ENCODE measurements around the gene SLC12A8. TPM values are rescaled to one million over a fixed set of nuclear protein-coding genes. Genes with fewer than 3 reads are reported as not detected.

The SLC12A8 gene
- total RNA-seq: under 0.01 and 0.20 TPM in 2 replicates

DNA sequence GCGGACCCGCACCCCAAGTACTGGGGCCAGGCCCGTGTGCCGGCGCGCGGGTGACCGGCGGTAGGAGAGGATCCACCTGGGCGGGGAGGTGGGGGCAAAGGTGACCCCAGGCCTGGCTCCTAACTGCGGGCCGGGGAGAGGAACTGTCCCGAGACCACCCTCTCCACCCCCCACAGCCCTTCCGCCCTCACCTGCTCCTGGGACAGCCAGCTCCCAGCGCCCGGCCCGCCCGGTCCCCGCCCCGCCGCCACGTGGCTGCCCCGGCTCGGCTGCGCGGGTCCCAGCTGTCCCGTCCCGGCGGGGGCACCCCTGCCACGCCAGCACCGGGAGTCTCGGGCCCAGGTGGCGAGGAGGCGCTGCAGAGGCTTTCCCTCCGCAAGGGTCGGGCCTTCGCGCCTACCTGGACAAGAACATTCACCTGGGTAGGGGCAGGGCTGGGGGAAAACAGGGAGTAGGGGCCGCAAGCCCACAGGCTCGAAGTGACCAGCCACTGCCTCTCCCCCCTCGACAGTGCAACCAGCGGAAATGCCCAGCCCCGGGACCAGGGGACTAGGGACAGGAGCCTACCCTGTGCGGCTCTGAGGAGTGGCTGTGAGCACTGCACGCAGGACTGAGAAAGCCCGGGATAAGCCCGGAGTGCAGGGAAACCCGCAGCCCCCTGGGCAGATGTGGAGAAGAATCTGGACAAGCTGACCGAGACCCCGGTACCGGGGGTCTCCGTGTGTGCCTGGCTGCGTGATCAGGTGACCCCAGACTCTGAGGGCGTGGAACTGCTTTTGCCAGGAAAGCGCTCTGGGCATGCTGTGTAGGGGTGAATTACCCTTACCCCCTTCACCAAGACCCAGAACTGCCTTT, at the start of gene SLC12A8:
TSS of gene SLC12A8 (minus strand) at position 240 of the 855 bp plus-strand sequence. CDS start 1,399 bp downstream, outside the sequence.
- no peak for DNase-seq (ENCODE audit: low read depth in 2 of 2)

DNA sequence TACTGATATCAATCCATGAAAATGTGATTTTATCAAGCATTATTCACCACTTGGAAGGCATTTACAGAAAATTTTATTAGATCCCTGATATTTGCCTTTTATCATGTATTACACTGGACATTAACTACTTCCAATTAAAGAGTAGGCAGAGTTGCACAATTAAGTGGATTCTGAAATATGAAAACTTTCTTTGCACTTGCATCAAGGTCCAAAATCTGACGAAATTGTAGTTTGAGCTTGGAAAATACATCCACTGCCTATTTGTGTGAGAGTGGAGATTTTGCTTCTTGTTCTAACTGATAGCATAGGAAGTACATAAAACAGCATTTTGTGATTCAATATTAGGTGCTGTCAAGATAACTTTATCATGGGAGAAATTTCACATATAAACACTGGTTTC, 49.6 kb upstream of the SLC12A8 start:
- no peak for DNase-seq (ENCODE audit: low read depth in 2 of 2)

DNA sequence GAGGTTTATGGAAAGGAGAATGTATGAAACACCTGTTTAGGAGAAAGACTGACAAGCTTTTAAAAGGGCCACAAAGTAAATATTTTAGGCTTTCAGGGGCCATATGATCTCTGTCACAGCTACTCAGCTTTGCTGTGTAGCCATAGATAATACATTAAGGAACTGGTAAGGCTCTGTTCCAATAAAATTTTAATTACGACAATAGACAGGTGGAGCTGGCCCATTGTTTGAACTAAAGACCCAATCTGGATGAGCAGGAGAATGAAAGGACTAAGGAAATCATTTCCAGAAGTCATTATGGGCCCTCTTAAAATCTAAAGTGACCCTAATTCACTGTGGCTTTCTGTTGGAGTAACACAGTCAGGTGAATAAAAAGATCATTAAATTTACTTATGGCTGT, 48.5 kb upstream of the SLC12A8 start:
- DNase-seq (ENCODE audit: low read depth in 2 of 2): no peak

DNA sequence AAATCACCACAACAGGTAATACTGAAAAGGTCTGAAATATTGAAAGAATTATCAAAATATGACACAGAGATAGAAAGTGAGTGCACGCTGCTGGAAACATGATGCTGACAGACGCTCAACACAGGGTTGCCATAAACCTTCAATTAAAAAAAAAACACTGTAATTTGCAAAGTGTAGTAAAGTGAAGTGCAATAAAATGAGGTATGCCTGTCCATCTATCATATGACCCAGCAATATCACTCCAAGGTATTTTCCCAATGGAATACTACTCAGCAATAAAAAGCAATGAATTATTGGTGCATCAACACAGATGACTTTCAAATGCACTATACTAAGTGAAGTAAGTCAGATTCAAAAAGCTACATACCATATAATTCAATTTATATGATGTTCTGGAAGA, 47.6 kb upstream of the SLC12A8 start:
- no peak for DNase-seq (ENCODE audit: low read depth in 2 of 2)

- DNase-seq (ENCODE audit: low read depth in 2 of 2): peak in 1 of 2 donors; percentile 64
These were observed 45.0 kb upstream of the SLC12A8 start for GRCh38 chr3:125257536-125257935.

- DNase-seq (ENCODE audit: low read depth in 2 of 2): no peak
These were observed 44.1 kb upstream of the SLC12A8 start for GRCh38 chr3:125256675-125257074.

GRCh38 chr3:125250973-125251372, 38.4 kb upstream of the SLC12A8 start:
- no peak for DNase-seq (ENCODE audit: low read depth in 2 of 2)

GRCh38 chr3:125246237-125246636, 33.7 kb upstream of the SLC12A8 start:
- DNase-seq (ENCODE audit: low read depth in 2 of 2): no peak

DNA sequence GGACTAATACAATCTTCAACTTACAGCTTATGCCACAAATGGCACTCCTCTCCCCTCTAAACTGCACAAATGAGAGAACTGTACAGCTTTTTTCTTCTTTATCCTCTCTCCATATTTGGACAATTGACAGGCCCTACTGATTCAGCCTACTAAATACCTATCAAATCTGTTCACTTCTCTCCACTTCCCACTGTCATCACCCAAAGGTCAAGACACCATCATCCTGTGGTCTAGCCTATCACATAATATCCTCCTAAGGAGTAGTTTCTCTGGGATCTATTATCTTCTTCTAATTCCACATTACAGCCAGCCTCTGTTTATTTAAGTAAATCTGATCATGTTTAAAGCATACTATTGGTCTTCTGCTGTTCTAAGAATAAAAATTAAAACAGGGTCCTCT, 33.0 kb upstream of the SLC12A8 start:
- DNase-seq (ENCODE audit: low read depth in 2 of 2): peak in 1 of 2 donors; percentile 4

- DNase-seq (ENCODE audit: low read depth in 2 of 2): no peak
These were observed 27.9 kb upstream of the SLC12A8 start for GRCh38 chr3:125240496-125240895.

DNA sequence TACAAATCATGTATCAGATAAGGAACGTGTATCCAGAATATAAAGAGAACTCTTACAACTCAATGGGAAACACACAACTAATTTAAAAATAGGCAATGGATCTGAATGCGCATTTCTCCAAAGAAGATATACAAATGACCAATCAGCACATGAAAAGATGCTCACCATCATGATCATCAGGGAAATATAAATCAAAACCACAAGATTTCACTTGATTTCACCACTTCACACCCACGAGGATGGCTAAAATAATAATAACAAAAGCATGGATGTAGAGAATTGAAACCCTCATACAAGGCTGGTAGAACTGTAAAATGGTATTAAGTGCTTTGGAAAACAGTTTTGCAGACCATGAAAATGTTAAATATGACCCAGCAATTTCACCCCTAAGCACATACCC, 26.7 kb upstream of the SLC12A8 start:
- DNase-seq (ENCODE audit: low read depth in 2 of 2): no peak

DNA sequence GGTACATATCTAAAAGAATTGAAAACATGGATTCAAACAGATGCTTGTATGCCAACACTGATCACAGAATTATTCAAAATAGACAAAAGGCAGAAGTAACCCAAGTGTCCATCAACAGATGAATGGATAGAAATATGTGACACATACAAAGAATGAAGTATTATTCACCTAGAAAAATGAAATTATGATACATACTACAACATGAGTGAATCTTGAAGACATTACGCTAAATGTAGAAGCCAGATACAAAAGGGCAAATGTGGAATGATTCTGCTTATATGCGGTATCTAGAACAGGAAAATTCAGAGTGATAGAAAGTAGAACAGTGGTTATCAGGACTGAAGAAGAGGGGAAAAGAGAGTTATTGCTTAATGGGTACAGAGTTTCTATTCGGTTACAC, 26.2 kb upstream of the SLC12A8 start:
- DNase-seq (ENCODE audit: low read depth in 2 of 2): no peak

DNA sequence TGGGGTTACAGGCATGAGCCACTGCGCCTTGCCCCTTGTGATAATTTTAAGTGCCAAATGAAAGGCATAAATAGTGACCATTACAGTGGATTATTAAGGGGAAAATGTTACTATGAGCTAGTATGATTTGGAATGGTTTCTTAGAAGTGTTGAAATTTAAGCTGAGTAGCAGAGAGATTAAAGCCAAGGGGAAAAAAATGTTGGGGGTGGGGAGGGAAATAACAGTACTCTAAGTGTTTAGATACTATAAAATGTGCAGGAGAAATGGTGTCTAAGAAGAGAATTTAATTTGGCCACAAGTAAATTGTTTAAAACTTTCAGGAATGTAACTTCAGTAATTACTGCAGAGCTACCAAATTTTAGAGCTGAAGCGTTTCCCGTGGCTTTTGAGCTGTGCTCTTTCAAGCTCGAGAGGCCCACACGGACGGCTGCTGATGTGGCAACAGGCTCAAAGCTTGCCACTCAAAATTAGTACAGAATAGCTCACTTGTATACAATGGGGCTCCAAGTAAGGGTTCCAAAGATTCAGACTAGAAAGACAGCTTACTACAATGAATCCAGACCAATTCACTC, 23.9 kb upstream of the SLC12A8 start:
- no peak for DNase-seq (ENCODE audit: low read depth in 2 of 2)

- no peak for DNase-seq (ENCODE audit: low read depth in 2 of 2)
These were observed 22.3 kb upstream of the SLC12A8 start for GRCh38 chr3:125234831-125235230.

GRCh38 chr3:125232401-125232800, 19.9 kb upstream of the SLC12A8 start:
- DNase-seq (ENCODE audit: low read depth in 2 of 2): no peak

GRCh38 chr3:125231895-125232294, 19.3 kb upstream of the SLC12A8 start:
- DNase-seq (ENCODE audit: low read depth in 2 of 2): peak in 1 of 2 donors; percentile 64

DNA sequence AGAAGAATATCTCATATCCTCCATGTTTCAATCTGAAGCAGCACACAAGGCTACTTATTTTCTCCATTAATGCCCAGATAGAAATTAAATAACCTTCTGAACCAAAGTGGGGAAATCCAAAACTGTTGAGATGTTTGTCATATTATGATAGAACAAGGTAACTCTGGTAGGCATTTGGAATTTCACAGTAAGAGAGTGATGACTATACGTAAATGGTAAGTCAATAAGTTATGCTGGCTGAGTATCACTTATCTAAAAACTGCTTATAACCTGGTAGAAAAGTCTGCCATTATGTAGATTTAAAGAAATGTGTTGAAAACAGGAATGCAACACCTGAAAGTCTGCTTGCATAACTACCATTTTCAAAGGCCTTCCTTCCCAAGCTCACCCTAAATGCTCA, 17.2 kb upstream of the SLC12A8 start:
- DNase-seq (ENCODE audit: low read depth in 2 of 2): no peak

DNA sequence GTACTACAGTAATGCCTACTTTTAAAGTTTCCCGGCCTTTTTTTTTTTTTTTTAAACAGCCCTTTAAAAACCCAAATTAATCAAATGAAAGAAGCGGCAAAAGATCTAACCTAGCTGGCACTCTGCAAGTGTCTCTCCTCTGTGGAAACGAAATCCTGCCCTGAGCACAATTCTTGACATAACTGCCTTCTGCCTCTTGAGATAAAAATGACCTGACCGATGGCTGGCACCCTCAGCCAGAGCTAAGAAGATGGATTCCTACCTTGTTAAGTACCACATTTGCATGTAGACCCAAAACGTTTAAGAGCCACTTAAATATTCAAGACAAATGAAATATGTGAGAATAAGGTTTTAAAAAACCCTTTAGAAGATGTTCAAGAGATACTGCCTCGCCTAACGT, 16.6 kb upstream of the SLC12A8 start:
- no peak for DNase-seq (ENCODE audit: low read depth in 2 of 2)

DNA sequence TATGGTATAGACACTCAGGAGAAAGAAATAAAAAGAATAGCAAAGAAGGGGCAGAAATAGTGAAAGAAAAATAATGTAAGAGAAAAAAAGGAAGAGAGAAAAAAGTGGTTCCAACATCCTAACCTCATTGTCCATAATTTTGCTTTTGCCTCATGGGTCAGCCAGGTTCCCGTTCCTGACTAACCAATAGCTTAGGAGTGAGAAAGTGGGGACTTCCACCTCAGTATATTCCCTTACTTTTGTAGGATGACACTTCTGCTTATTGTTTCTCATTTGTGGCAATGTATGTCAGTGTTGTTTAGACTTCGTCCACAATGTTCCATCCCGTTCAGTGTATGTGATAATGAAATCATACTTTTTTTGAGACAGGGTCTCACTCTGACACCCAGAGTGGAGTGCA, 9.3 kb upstream of the SLC12A8 start:
- DNase-seq (ENCODE audit: low read depth in 2 of 2): no peak

- DNase-seq (ENCODE audit: low read depth in 2 of 2): no peak
These were observed 8.3 kb upstream of the SLC12A8 start for GRCh38 chr3:125220727-125221429.

GRCh38 chr3:125220183-125220582, 7.6 kb upstream of the SLC12A8 start:
- DNase-seq (ENCODE audit: low read depth in 2 of 2): no peak

GRCh38 chr3:125219261-125219701, 6.7 kb upstream of the SLC12A8 start:
- DNase-seq (ENCODE audit: low read depth in 2 of 2): no peak
